ENCODE data around the gene CAPNS1.
"Not testable (repeated sequence)": the region's sequence is repeated elsewhere in the genome, so short reads cannot be mapped to it uniquely, and the experiment has no call there.

CAPNS1 gene

DNA sequence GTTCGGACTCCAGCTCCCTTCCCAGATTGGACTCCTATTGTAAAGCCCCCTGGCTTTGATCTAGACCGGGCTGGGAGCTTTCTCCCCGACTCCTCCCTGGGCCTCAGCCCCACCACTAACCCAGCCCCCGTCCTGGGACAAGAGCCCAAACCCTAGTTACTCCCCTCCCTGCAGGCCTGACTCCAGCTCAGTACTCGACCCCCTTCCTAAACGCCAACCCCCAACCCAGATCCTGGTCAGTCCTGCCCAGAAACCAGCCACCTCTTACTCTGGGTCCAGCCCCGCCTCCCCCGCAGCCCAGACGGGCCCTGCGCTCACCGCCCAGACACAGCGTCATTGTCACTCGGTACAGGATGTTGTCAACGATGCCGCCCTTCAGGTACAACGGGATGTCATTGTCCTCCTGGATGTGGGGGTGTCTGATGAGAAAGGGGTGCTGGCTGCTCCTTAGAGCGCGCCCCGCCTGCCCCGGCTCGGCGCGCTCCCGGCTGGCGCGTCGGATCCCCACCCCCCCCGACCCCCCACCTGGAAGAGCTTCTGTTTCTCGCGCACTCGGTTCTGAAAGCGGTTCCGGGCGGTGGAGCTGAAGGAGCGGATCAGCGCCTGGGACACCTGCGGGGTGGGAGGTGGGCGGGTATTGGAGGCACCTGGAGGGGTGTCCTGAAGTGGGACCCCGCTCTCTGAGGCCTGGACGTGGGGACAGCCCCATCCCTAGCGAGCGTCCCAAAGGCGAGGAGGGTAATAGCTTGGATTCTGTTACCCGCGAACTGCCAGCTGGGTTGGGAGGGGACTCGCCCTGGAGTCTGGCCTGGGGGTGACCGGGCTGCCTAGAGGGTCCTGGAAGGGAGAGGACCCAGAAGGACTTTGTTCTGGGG lies 11.5 kb downstream of the CAPNS1 start:
- no peak for DNase-seq (ENCODE audit: low read depth)

DNA sequence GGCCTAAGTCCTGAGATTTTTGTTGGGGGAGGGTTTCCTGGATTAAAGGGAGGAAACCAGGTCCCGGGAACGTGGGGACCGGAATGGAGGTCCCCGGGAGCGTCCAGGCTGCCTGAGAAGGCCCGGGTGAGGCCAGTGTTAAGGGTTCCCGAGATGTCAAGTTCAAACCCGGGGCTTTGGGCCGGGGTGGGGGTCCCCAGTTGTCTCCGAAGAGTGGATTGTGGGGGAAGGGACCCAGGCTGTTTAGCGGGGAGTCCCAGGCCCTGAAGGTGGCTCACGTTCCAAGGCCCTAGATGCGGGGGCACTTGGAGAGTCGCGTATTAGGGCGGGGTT lies 12.1 kb downstream of the CAPNS1 start:
- no peak for DNase-seq (ENCODE audit: low read depth)

DNA sequence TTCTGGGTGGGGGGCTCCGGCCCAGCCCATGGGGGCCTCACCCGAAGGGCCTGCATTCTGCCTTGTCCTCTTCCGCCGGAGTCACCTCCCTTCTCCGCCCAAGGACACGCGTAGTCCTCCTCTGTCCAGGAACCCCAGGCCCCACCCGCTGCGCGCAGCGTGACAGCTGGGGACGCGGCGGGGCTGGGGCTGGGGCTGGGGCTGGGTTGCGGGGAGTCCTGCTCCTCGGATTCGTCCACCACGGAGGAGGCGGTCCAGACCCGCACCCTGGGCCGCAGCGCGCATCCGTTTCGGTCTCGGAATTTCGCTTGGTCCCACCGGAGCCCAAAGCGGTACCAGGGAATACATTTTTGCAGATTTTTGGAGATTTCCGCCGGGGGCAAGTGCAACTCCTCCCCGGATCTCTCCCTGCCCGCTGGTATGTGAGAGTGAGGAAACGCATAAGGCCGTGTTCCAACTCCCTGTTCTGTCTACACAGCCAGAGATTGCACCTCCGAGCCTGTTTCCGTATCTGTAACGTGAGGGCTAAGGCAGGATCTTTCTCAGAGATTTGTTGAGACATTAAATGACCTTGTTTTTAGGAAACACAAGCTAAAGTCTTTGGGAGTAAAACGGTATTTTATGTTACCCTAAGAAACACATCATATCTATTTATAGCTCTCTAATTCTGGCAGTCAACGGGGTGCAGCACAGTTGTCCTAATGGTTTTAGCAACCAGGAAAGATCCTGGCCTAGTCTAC lies 12.7 kb downstream of the CAPNS1 start, which contains the start of gene COX7A1:
TSS of gene COX7A1 (minus strand) at position 96 of the 740 bp plus-strand sequence. CDS start at position 56, 40 bp downstream.
- DNase-seq (ENCODE audit: low read depth): no peak

DNA sequence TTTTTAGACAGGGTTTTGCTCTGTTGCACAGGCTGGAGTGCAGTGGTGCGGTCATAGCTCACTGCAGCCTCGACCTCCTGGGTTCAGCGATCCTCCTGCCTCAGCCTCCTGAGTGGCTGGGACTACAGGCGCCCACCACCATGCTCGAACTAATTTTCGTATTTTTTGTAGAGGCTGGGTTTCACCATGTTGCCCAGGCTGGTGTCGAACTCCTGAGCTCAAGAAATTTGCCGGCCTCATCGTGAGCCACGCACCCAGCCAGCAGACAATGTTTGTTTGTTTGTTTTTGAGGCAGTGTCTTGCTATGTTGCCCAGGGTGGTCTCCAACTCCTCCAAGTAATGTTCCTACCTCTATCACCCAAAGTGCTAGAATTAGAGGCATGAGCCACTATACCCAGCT lies 13.3 kb downstream of the CAPNS1 start:
- no peak for DNase-seq (ENCODE audit: low read depth)

DNA sequence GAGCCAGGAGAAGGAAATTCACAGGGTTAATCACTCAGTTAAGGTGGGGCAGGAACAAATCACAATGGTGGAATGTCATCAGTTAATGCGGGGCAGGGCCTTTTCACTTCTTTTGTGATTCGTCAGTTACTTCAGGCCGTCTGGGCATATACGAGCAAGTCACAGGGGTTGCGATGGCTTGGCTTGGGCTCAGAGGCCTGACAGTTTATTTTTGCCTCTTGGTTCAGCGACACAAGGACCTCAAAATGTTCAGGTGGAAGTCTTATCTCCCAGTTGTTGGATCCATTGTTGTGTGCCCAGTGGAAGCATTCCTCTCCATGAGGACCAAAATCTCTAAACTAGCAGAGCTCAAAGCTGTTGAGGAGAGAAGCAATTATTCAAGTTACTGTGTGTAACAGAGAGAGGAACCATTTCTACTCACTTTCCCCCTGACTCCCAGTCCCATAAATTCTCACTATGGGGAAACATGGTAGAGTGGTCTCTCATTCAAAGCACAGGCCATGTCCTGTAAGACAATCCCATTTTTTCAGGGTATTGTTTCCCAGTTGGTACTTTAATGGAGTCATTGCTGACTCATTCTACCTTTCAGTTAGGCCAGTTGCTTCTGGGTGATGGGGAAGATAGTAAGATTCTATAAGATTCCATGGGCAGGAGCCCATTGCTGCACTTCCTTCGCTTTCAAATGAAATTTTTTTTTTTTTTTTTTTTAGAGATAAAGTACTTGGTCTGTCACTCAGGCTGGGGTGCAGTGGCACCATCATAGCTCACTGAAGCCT lies 21.1 kb downstream of the CAPNS1 start:
- no peak for DNase-seq (ENCODE audit: low read depth)

DNA sequence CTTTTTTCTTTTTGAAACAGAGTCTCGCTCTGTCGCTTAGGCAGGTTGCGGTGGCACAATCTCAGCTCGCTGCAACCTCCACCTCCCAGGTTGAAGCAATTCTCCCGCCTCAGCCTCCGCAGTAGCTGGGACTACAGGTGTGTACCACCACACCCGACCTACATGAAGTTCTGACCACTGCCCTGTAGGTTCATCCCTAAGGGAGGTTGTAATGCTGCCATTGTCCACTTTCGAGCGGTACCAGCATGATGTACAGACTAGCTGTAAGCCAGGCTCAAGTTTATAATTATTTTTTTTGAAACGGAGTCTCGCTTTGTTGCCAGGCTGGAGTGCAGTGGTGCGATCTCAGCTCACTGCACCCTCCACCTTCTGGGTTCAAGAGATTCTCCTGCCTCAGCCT lies 23.9 kb downstream of the CAPNS1 start:
- DNase-seq (ENCODE audit: low read depth): no peak

DNA sequence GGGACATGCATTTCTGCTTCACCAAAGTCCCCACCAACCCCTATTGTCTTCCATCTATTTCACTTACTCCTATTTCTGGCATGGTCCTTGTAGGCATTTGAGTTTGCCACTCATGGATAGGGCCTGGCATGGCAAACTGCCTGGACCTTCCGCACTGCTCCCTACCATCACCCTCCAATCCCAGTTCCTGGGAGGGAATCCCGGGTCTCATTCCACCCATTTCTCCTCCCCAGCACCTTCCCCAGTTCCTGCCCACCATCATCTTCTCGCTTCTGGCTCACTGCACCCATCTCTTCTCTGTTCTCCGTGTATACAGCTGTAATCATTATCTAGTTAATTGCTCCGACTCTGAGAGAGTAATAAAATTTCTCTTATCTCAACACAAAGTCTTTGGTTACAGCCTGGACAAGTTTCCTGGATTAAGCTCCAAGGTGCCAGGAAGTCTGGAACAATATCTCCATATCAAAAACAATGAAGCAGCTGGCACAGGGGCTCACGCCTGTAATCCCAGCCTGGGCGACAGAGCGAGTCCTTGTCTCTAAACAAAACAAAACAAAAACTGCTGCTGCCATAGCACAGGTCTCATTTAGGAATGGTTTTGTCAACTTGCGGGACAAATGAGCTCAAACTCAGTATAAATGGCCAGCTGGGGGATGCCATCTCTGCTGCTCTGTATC lies 29.4 kb downstream of the CAPNS1 start:
- DNase-seq (ENCODE audit: low read depth): no peak

DNA sequence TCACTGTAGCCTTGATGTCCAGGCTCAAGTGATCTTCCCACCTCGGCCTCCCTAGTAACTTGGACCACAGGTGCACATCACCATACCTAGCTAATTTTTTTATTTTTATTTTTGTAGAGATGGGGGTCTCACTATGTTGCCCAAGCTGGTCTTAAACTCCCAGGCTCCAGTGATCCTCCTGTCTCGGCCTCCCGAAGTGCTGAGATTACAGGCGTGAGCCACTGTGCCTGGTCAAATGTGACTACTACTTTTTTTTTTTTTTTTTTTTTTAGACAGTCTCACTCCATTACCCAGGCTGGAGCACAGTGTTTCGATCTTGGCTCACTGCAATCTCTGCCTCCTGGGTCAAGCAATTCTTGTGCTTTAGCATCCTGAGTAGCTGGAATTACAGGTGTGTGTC lies 33.0 kb downstream of the CAPNS1 start:
- DNase-seq (ENCODE audit: low read depth): no peak

DNA sequence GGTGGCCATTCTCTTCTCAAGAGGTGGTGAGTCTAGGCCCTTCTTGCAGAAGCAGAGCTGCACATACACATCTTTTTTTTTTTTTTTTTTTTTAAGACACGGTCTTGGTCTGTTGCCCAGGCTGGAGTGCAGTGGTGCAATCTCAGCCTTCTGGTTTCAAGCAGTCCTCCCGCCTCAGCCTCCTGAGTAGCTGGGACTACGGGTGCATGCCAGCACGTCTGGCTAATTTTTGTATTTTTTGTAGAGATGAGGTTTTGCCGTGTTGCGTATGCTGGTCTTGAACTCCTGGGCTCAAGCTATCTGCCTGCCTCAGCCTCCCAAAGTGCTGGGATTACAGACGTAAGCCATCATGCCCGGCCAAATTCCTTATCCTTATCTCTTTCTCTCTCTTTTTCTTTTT lies 34.0 kb downstream of the CAPNS1 start:
- DNase-seq (ENCODE audit: low read depth): not testable (repeated sequence)

DNA sequence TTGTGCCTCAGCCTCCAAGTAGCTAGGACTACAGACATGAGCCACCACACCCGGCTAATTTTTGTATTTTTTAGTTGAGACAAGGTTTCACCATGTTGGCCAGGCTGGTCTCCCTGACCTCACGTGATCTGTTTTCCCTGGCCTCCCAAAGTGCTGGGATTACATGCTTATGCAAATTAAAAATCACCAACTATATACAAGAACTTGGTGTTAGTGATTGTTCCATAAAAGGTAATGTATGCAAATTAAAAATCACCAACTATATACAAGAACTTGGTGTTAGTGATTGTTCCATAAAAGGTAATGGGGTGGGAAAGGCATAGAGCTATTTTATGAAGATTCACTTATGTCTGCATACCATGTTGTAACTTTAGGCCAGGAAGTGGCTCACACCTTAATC lies 39.2 kb downstream of the CAPNS1 start:
- DNase-seq (ENCODE audit: low read depth): not testable (repeated sequence)

DNA sequence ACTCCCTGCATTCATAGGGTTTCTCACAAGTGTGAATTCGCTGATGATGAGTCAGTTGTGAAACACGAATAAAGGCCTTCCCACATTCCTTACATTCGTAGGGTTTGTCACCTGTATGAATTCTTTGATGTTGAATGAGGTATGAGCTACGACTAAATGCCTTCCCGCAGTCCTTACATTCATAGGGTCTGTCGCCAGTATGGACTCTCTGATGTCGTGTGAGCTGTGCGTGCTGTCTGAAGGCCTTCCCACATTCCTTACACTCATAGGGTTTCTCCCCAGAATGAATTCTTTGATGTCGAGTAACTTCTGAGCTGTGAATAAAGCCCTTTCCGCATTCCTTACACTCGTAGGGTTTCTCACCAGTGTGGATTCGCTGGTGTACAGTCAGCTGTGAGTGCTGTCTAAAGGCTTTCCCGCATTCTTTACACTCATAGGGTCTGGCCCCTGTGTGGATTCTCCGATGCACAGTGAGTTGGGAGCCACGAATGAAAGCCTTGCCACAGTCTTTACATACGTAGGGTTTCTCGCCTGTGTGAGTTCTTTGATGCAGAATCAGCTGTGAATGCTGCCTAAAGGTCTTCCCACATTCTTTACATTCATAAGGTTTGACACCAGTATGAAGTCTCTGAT lies 42.9 kb downstream of the CAPNS1 start:
- DNase-seq (ENCODE audit: low read depth): no peak

DNA sequence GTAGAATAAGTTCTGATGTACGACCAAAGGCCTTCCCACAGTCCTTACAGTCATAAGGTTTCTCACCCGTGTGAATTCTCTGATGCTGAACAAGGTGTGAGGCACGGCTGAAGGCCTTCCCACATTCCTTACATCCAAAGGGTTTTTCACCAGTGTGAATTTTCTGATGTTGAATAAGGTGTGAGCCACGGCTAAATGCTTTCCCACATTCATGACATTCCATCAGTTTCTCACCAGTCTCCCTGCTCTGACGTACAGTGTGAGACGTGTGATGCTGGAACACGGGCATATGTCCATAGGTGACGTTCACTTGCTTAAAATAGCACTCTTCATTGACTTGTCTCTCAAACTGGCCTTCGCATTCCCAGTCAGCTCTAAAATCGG lies 43.4 kb downstream of the CAPNS1 start:
- no peak for DNase-seq (ENCODE audit: low read depth)

DNA sequence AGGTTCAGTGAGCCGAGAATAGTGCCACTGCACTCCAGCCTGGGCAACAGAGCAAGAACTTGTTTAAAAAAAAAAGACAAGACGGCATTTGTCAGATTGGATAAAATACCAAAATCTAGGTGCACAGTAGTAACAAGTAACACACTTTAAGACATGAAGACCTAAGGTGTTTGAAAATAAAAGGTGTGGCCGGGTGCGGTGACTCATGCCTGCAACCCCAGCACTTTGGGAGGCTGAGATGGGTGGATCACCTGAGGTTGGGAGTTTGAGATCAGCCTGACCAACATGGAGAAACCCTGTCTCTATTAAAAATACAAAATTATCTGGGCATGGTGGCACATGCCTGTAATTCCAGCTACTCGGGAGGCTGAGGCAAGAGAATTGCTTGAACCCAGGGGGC lies 46.9 kb downstream of the CAPNS1 start:
- not testable (repeated sequence) for DNase-seq (ENCODE audit: low read depth)

DNA sequence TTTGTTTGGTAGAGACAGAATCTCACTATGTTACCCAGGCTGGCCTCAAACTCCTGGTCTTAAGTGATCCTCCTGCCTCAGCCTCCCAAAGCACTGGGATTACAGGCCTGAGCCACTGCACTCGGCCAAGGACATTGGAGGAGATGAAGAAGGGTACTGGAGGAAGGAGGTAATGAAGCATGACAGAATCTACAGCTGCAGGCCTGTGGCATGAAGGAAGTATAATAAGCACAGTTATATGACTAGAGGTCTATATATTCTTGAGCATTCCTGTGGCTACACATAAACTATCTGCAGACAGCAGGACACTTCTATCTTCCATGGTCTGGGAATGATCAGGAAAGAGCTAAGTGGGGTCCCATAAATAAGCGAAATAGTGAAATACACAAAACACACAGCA lies 56.4 kb downstream of the CAPNS1 start:
- no peak for DNase-seq (ENCODE audit: low read depth)

DNA sequence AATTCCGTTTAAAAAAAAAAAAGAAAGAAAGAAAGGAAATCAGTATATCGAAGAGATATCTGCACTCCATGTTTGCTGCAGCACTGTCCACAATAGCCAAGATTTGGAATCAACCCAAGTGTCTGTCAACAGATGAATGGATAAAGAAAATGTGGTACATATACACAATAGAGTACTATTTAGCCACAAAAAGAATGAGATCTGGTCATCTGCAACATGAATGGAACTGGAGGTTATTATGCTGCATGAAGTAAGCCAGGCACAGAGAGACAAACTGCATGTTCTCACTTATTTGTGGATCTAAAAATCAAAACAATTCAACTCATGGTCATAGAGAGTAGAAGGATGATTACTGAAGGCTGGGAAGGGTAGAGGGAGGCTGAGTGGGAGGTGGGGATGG lies 58.3 kb downstream of the CAPNS1 start:
- DNase-seq (ENCODE audit: low read depth): no peak

Data from stimulated activated CD8-positive, alpha-beta memory T cell treated with anti-CD3 and anti-CD28 coated beads, Interleukin-4, amount 100 ng/mL, for 24 hours (primary cell).